ENCODE data around the gene SEPTIN5.
A peak's percentile ranks its signal among the peaks of the same experiment; 100 is the strongest.

Gene SEPTIN5

DNA sequence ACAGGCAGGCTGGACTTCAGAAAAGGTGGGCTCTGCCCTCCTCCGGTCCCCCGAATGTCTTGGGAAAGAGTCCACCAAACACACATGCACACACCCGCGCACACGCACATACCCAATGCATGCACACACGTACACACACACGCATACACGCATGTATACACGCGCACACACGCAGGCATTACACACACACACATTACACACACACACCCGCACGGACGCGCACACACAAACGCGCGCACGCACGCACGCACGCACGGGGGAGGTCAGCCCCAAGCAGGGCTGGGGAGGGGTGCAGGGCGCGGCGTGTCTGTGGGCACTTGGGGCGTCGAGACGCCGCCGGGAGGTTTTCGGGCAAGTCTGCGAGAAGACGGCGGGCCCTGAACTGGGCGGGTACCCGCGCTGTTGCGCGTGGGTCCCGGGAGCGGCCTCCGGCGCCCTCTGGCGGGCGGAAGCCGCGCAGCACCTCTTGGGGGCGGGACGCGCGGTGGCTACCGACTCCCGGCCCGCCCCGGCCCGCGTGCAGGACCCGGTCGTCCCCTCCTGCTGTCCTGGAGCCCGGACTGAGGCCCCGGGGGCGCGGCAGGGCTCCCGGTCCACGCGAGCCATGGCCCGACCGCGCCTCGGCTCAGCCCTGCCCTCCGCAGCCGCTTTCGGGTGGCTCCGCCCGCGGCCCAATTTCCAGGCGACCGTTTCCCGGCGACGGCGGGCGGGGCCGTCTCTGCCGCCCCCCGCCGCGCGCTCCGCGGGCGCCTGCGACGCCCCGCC is 3.6 kb downstream of the SEPTIN5 start:
- Histone ChIP-seq H3K23ac (ENCODE audit: low read length) (no peak overlapping the region), H4K91ac (ENCODE audit: low read depth, low read length) (no peak overlapping the region), H4K8ac (ENCODE audit: low read depth, low read length) (peak overlapping the region; percentile 8), H3K4me1 (ENCODE audit: control insufficient read depth in 1 of 2, insufficient read depth in 2 of 2, low read length in 2 of 2) (peaks cover 13 to 14% of the 10 kb centered on the region in 2 experiments), H2BK5ac (ENCODE audit: low read depth, low read length, poor library complexity) (no peak overlapping the region), H3K14ac (ENCODE audit: low read length) (no peak overlapping the region), H3K9ac (ENCODE audit: low read length) (no peak overlapping the region), H4K12ac (ENCODE audit: low read depth, low read length) (no peak overlapping the region), H3K27me3 (ENCODE audit: insufficient read depth, low read length) (peaks cover 76% of the 10 kb centered on the region), H3K27ac (ENCODE audit: low read depth, low read length) (no peak overlapping the region), H2AK5ac (ENCODE audit: low read length) (no peak overlapping the region), H2BK120ac (ENCODE audit: insufficient read depth, low read length, poor library complexity) (no peak overlapping the region), H3K79me2 (ENCODE audit: control insufficient read depth, insufficient read depth, low read length, poor library complexity) (no peaks in the 10 kb centered on the region), H2BK12ac (ENCODE audit: low read length) (no peak overlapping the region), H3K4me2 (ENCODE audit: low read length) (peak overlapping the region; percentile 91), H3K4ac (ENCODE audit: low read depth, low read length) (no peak overlapping the region), H3K36me3 (ENCODE audit: control insufficient read depth in 1 of 2, insufficient read depth in 2 of 2, low read length in 2 of 2) (no peaks in the 10 kb centered on the region), H3K79me1 (ENCODE audit: low read length) (no peaks in the 10 kb centered on the region), H3K4me3 (ENCODE audit: low read depth, low read length) (peak overlapping the region; percentile 61), H2AFZ (ENCODE audit: insufficient read depth, low read length, poor library complexity) (no peak overlapping the region), H3K18ac (ENCODE audit: low read length) (no peak overlapping the region), H3K9me3 (ENCODE audit: insufficient read depth, low read depth, low read length) (peaks cover 29% of the 10 kb centered on the region)
- peak; percentile 60 to 90 for DNase-seq
- no CpG with 5 or more reads among the region's 96 CpGs for WGBS (ENCODE audit: extremely low coverage, insufficient coverage, insufficient read length)

DNA sequence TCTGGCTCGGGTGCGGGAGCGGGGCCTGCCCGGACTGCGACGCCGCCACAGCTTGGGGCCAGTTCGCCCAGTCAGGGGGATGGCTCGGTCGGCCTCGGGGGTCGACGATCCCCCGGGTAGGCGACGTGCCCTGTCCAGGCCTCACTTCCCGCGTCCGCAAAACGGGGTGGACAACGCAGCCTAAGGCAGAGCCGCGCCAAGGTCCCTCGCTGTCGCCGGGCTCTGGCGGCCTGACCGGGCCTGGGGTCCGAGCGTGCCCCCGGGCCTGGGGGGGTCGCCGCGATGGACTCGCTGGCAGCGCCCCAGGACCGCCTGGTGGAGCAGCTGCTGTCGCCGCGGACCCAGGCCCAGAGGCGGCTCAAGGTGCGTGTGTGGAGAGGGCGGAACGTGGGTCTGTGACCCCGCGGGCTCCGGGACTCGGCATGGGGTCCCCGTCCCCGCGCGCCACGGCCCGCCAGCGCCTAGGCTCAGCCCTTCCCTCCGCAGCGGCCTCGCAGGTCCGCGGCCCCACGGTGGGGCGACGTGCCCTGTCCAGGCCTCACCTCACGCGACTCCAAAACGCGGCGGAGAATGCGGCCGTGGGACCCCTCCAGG is 4.2 kb downstream of the SEPTIN5 start:
- H3K9ac ChIP-seq (ENCODE audit: low read length), result no peak overlapping the region
- H2AFZ ChIP-seq (ENCODE audit: insufficient read depth, low read length, poor library complexity), result no peak overlapping the region

DNA sequence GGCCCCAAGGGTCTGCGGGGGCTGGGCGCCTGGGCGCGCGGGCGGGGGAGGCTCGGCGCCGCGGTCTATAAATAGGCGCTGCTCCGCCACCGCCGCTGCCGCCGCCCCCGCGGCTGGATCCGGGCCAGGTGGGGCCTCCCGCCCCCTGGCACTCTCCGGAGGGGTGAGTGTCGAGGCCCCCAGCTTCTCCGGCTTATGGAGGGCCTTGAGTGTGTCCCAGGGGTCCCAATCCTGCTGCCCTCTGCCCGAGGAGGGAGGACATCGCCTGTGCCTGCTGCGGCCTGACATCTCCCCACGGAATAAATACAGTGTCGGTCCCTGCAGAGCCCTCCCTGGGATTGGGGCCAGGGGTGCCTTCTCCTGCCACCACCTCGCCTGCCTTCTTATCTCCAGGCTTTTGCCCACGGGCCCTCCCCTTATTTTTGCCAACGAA is 4.8 kb downstream of the SEPTIN5 start:
- H3K79me2 ChIP-seq (ENCODE audit: control insufficient read depth, insufficient read depth, low read length, poor library complexity), result no peaks in the 10 kb centered on the region
- no peak overlapping the region for H3K4me3 ChIP-seq (ENCODE audit: low read depth, low read length)
- H3K9ac ChIP-seq (ENCODE audit: low read length), result no peak overlapping the region
- no peaks in the 10 kb centered on the region for H3K79me1 ChIP-seq (ENCODE audit: low read length)
- H3K23ac ChIP-seq (ENCODE audit: low read length), result no peak overlapping the region
- H2AK5ac ChIP-seq (ENCODE audit: low read length), result no peak overlapping the region
- H3K4ac ChIP-seq (ENCODE audit: low read depth, low read length), result no peak overlapping the region
- H3K36me3 ChIP-seq (ENCODE audit: control insufficient read depth in 1 of 2, insufficient read depth in 2 of 2, low read length in 2 of 2), result no peaks in the 10 kb centered on the region
- peak overlapping the region; percentile 91 for H3K4me2 ChIP-seq (ENCODE audit: low read length)
- H3K18ac ChIP-seq (ENCODE audit: low read length), result no peak overlapping the region
- no peak overlapping the region for H4K12ac ChIP-seq (ENCODE audit: low read depth, low read length)
- H3K14ac ChIP-seq (ENCODE audit: low read length), result no peak overlapping the region
- WGBS (ENCODE audit: extremely low coverage, insufficient coverage, insufficient read length), result no CpG with 5 or more reads among the region's 31 CpGs
- no peak overlapping the region for H2AFZ ChIP-seq (ENCODE audit: insufficient read depth, low read length, poor library complexity)
- H3K27me3 ChIP-seq (ENCODE audit: insufficient read depth, low read length), result peaks cover 79% of the 10 kb centered on the region
- peaks cover 29% of the 10 kb centered on the region for H3K9me3 ChIP-seq (ENCODE audit: insufficient read depth, low read depth, low read length)
- H2BK12ac ChIP-seq (ENCODE audit: low read length), result no peak overlapping the region
- H2BK5ac ChIP-seq (ENCODE audit: low read depth, low read length, poor library complexity), result no peak overlapping the region
- H3K4me1 ChIP-seq (ENCODE audit: control insufficient read depth in 1 of 2, insufficient read depth in 2 of 2, low read length in 2 of 2), result peaks cover 23 to 26% of the 10 kb centered on the region in 2 experiments
- no peak for DNase-seq
- no peak overlapping the region for H4K91ac ChIP-seq (ENCODE audit: low read depth, low read length)
- no peak overlapping the region for H3K27ac ChIP-seq (ENCODE audit: low read depth, low read length)
- H4K8ac ChIP-seq (ENCODE audit: low read depth, low read length), result no peak overlapping the region
- no peak overlapping the region for H2BK120ac ChIP-seq (ENCODE audit: insufficient read depth, low read length, poor library complexity)

More for the DNA sequence above, 4.2 kb downstream of the SEPTIN5 start:
- Histone ChIP-seq H3K23ac (ENCODE audit: low read length) (no peak overlapping the region), H3K36me3 (ENCODE audit: control insufficient read depth in 1 of 2, insufficient read depth in 2 of 2, low read length in 2 of 2) (no peaks in the 10 kb centered on the region), H3K9me3 (ENCODE audit: insufficient read depth, low read depth, low read length) (peaks cover 29% of the 10 kb centered on the region), H3K18ac (ENCODE audit: low read length) (no peak overlapping the region), H3K79me1 (ENCODE audit: low read length) (no peaks in the 10 kb centered on the region), H3K79me2 (ENCODE audit: control insufficient read depth, insufficient read depth, low read length, poor library complexity) (no peaks in the 10 kb centered on the region), H4K8ac (ENCODE audit: low read depth, low read length) (no peak overlapping the region), H3K4me2 (ENCODE audit: low read length) (peak overlapping the region; percentile 91), H2AK5ac (ENCODE audit: low read length) (no peak overlapping the region), H3K4me1 (ENCODE audit: control insufficient read depth in 1 of 2, insufficient read depth in 2 of 2, low read length in 2 of 2) (peaks cover 19 to 20% of the 10 kb centered on the region in 2 experiments), H2BK5ac (ENCODE audit: low read depth, low read length, poor library complexity) (no peak overlapping the region), H3K14ac (ENCODE audit: low read length) (no peak overlapping the region), H4K12ac (ENCODE audit: low read depth, low read length) (no peak overlapping the region), H3K4me3 (ENCODE audit: low read depth, low read length) (peak overlapping the region; percentile 61), H3K27ac (ENCODE audit: low read depth, low read length) (no peak overlapping the region), H4K91ac (ENCODE audit: low read depth, low read length) (no peak overlapping the region), H2BK12ac (ENCODE audit: low read length) (no peak overlapping the region), H3K4ac (ENCODE audit: low read depth, low read length) (no peak overlapping the region), H3K27me3 (ENCODE audit: insufficient read depth, low read length) (peaks cover 79% of the 10 kb centered on the region), H2BK120ac (ENCODE audit: insufficient read depth, low read length, poor library complexity) (no peak overlapping the region)
- DNase-seq, result no peak
- WGBS (ENCODE audit: extremely low coverage, insufficient coverage, insufficient read length), result no CpG with 5 or more reads among the region's 70 CpGs

DNA sequence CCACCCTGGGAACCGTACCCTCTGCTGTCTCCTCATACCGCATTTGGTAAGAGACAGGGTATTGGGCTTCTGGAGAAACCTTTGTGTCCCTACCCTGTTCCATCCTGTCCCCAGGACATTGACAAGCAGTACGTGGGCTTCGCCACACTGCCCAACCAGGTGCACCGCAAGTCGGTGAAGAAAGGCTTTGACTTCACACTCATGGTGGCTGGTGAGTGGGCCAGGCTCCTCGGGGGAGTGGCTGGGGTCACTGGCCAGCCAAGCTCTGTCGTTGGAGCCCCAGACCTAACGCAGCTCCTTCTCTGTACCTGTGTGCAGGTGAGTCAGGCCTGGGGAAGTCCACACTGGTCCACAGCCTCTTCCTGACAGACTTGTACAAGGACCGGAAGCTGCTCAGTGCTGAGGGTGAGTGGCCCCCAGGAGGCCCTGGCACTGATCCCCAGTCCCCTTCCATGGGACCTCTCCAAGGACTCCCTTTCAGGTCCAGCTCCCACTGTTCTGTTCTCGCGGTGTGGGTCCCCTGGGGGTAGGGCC is 5.3 kb downstream of the SEPTIN5 start:
- peaks cover 24 to 26% of the 10 kb centered on the region in 2 experiments for H3K4me1 ChIP-seq (ENCODE audit: control insufficient read depth in 1 of 2, insufficient read depth in 2 of 2, low read length in 2 of 2)
- no peaks in the 10 kb centered on the region for H3K79me1 ChIP-seq (ENCODE audit: low read length)
- H3K79me2 ChIP-seq (ENCODE audit: control insufficient read depth, insufficient read depth, low read length, poor library complexity), result no peaks in the 10 kb centered on the region
- no peak overlapping the region for H3K23ac ChIP-seq (ENCODE audit: low read length)
- H3K4ac ChIP-seq (ENCODE audit: low read depth, low read length), result no peak overlapping the region
- WGBS (ENCODE audit: extremely low coverage, insufficient coverage, insufficient read length), result no CpG with 5 or more reads among the region's 12 CpGs
- H4K12ac ChIP-seq (ENCODE audit: low read depth, low read length), result no peak overlapping the region
- H3K27me3 ChIP-seq (ENCODE audit: insufficient read depth, low read length), result peaks cover 80% of the 10 kb centered on the region
- H3K27ac ChIP-seq (ENCODE audit: low read depth, low read length), result no peak overlapping the region
- no peak overlapping the region for H3K18ac ChIP-seq (ENCODE audit: low read length)
- H3K9me3 ChIP-seq (ENCODE audit: insufficient read depth, low read depth, low read length), result peaks cover 31% of the 10 kb centered on the region
- H3K9ac ChIP-seq (ENCODE audit: low read length), result no peak overlapping the region
- H2BK5ac ChIP-seq (ENCODE audit: low read depth, low read length, poor library complexity), result no peak overlapping the region
- no peak overlapping the region for H3K4me3 ChIP-seq (ENCODE audit: low read depth, low read length)
- no peak overlapping the region for H3K14ac ChIP-seq (ENCODE audit: low read length)
- H2BK120ac ChIP-seq (ENCODE audit: insufficient read depth, low read length, poor library complexity), result no peak overlapping the region
- H3K4me2 ChIP-seq (ENCODE audit: low read length), result no peak overlapping the region
- no peak for DNase-seq
- no peak overlapping the region for H2BK12ac ChIP-seq (ENCODE audit: low read length)
- H3K36me3 ChIP-seq (ENCODE audit: control insufficient read depth in 1 of 2, insufficient read depth in 2 of 2, low read length in 2 of 2), result no peaks in the 10 kb centered on the region
- no peak overlapping the region for H2AK5ac ChIP-seq (ENCODE audit: low read length)
- no peak overlapping the region for H4K91ac ChIP-seq (ENCODE audit: low read depth, low read length)
- no peak overlapping the region for H4K8ac ChIP-seq (ENCODE audit: low read depth, low read length)
- H2AFZ ChIP-seq (ENCODE audit: insufficient read depth, low read length, poor library complexity), result no peak overlapping the region

Data from trophoblast cell (in vitro differentiated cells and primary cell).